ENCODE data around the gene TRPM4.

DNA sequence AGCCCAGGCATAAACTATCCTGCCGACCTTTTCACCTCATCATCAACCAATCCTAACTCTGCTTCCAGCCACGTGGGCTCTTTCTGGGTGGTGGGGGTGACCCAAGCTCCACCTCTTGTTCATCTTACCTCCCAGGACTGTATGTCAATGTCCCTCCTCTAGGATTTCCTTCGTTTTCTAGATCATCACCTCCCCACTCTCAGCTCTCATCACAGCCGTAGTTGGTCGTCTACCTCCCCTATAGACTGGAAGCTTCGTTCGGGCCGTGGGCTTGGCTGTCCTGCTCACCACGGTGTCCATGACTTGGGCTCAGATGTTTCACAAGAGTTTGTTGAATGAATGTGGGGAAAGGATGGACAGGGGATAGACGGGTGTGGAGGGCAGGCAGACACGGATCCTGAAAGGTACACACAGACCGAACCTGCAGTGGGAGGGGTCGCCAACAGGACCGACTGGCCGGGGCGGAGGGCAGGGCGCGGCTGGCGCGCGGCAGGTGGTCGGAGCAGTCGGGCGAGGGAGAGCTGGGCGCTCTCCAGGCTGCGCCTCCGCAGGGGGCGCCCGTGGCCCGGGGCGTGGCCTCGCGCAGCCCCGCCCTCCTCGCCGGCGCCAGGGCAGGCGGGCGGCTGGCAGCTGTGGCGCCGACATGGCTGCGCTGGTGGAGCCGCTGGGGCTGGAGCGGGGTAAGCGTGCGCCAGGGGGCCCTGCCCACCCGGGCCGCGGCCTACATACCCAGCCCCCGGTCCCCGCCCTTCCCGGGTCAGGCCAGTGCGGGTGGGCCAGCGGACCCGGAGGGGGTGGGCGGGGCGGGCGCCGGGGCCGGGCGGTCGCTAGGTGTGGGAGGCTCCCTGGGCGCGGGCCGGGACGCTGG is 43.6 kb upstream of the TRPM4 start, which contains the start of gene LIN7B:
- TF ChIP-seq EZH2phosphoT487 (IDR thresholded peaks at IDR 0.05; ENCODE audit: unreplicated experiment) (no peak), NANOG (IDR thresholded peaks at IDR 0.05; ENCODE audit: borderline replicate concordance) (no peak), ZNF331 (CRISPR knock-in tag; IDR thresholded peaks at IDR 0.05; ENCODE audit: low read depth) (no peak), POLR2AphosphoS5 (IDR thresholded peaks at IDR 0.05; ENCODE audit: low read depth) (no peak; the same call in 1 of the 2 replicates), EZH2 (IDR thresholded peaks at IDR 0.05; ENCODE audit: low read depth, unreplicated experiment) (no peak), ZNF114 (CRISPR knock-in tag; IDR thresholded peaks at IDR 0.05) (no peak)
- TF ChIP-seq, protein P1, sequence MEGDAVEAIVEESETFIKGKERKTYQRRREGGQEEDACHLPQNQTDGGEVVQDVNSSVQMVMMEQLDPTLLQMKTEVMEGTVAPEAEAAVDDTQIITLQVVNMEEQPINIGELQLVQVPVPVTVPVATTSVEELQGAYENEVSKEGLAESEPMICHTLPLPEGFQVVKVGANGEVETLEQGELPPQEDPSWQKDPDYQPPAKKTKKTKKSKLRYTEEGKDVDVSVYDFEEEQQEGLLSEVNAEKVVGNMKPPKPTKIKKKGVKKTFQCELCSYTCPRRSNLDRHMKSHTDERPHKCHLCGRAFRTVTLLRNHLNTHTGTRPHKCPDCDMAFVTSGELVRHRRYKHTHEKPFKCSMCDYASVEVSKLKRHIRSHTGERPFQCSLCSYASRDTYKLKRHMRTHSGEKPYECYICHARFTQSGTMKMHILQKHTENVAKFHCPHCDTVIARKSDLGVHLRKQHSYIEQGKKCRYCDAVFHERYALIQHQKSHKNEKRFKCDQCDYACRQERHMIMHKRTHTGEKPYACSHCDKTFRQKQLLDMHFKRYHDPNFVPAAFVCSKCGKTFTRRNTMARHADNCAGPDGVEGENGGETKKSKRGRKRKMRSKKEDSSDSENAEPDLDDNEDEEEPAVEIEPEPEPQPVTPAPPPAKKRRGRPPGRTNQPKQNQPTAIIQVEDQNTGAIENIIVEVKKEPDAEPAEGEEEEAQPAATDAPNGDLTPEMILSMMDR (conservative IDR thresholded peaks at IDR 0.05; ENCODE audit: low read depth in 2 of 2): peak; percentile 36 to 39; a peak in 3 of 4 replicates
- TF ChIP-seq, protein P2, sequence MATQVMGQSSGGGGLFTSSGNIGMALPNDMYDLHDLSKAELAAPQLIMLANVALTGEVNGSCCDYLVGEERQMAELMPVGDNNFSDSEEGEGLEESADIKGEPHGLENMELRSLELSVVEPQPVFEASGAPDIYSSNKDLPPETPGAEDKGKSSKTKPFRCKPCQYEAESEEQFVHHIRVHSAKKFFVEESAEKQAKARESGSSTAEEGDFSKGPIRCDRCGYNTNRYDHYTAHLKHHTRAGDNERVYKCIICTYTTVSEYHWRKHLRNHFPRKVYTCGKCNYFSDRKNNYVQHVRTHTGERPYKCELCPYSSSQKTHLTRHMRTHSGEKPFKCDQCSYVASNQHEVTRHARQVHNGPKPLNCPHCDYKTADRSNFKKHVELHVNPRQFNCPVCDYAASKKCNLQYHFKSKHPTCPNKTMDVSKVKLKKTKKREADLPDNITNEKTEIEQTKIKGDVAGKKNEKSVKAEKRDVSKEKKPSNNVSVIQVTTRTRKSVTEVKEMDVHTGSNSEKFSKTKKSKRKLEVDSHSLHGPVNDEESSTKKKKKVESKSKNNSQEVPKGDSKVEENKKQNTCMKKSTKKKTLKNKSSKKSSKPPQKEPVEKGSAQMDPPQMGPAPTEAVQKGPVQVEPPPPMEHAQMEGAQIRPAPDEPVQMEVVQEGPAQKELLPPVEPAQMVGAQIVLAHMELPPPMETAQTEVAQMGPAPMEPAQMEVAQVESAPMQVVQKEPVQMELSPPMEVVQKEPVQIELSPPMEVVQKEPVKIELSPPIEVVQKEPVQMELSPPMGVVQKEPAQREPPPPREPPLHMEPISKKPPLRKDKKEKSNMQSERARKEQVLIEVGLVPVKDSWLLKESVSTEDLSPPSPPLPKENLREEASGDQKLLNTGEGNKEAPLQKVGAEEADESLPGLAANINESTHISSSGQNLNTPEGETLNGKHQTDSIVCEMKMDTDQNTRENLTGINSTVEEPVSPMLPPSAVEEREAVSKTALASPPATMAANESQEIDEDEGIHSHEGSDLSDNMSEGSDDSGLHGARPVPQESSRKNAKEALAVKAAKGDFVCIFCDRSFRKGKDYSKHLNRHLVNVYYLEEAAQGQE (IDR thresholded peaks at IDR 0.05; ENCODE audit: unreplicated experiment): no peak
